GM21423 (cell line): Measurements from ENCODE around the gene COL13A1.

Experiments used
- ATAC-seq: cut with Tn5 transposase; IDR thresholded peaks from one replicate; pipeline ENCODE4 v1.9.1; 2021; ENCODE audit warnings: mild to moderate bottlenecking, moderate library complexity; ENCODE audit not compliant: unreplicated experiment

COL13A1 gene

DNA sequence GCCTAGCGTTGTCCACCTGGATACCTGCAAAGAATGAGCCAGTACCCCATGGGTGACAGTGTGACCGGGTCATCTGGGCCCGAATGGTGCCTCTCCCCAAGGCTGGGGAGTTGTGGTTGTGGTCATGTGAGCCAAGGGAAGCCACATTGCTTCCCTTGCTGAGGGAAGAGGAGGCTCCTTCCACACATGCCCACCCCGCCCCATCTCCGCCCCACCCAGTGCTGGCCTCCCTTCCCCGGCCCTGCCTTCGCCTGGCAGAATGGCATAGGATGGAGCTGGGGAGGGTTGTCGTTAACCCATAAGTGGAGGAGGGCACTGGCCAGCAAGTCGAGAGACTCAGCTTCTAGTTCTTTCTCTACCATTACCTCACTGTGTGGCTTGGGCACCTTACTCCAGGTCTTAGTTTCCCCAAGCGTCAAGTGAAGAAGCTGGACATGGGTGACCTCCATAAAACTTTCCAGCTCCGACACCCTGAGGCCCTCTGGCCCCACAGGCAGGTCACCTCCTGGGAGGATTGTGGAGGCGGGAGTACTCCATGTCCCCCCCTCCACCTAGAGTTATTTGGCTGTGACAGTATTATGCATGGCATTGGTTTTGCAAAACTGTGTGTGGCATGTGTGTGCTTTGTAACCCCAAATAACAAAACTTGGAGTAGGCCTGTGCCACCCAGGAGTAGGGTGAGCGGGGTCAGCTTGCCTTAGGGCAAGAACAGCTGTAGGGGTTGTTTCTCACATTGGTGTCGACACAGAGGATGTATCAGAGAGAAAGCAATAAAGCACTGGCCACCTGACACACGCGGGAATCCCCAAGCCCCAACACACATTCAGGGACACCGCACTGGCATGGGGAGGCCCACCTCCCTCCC lies 160.4 kb downstream of the COL13A1 start:
- no peak for ATAC-seq

GRCh38 chr10:69962746-69963135 lies 161.0 kb downstream of the COL13A1 start:
- no peak for ATAC-seq

GRCh38 chr10:69963178-69963834 lies 161.6 kb downstream of the COL13A1 start:
- ATAC-seq, result no peak

DNA sequence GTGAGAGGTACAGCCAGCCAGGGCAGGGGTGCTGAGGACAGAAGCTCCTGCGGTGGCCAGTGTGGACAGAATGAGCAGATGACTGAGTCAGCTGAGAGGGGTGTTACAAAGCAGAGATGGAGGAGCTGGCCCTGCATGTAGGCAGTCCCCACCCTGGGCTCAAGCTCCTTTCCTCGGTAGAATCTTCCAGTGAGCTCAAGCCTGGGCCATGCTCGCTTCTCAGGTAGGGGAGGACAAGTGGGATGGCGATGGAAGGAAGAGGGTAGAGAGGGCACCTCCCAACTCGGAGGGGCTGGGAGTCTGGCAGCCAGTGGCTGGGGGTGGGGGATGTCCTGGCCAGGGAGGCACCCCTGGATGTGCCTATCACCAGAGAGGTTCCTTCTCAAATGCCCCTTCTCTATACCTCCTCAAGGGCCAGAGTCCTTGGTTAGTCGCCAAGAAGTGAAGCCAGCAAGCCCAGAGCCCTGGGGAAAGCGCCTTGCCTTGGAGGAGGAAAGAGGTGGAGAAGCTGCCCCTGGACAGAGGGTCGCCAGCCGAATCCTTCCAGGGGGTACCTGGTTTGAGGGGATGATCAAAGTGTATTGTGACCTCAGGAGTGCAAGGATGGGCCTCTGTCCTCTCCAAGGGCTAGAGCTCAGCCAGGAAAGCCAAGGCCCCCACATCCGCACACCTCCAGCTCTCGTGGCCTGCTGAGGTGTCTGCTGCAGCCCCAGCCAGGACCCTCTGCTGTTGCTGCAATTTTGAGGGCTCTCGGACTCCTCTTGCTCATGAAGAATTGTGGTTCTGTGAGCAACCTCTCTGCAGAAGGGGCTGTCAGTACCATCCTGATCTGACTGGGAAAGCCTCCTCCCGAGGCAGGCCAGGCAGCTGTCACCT lies 162.4 kb downstream of the COL13A1 start:
- no peak for ATAC-seq

GRCh38 chr10:69965086-69965485 lies 163.4 kb downstream of the COL13A1 start:
- ATAC-seq, result no peak

DNA sequence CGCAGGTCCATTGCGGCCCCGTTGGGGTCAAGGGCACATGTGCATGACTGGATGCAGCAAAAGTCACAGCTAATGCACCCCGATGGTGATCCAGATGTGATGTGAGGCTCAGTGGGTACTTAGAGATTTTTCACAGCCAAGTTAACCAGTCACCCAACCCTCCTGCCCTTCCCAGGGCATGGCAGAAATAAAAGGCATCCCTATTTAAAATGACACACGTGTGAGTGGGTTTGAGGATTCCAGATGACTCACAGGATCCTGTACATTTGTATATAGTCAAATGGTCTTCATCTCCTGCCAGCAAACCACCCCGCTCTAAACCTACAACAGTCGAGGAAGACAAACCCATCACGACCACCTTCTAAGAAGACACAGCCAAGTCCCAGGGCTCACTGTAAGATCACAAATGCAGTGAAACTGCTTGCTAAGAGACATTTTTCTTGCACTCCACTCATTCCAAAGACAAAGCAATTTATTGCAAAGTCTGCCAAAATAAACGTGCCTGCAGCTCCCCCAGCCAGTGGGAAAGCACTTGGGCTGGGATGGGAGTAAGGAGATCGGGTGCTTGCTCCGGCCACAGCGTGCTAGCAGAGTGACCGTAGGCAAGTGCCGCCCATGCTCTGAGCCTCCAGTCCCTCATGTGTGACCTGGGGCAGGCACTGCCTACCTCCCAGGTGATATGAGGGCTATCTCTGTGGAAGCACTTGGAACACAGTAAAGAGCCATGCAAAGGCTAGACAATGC lies 164.4 kb downstream of the COL13A1 start:
- ATAC-seq, result no peak

DNA sequence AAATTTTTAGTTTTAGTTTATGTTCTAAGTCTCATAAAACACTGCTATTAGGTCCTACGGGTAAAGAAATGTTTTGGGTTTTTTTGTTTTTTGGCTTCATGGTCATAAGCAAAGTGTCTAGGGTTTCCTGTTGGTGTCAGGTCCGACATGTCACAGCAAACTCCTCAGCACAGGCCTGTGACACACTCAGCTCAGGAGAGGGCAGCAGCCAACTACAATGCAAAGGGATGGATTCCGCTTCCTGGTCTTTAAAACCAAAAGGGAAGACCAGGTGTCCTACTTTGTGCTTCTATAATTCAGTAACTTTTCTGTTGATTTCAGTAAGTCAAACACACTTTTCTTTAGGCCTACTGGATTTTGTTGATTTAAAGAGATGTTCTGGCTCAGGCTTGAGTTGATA lies 167.1 kb downstream of the COL13A1 start:
- no peak for ATAC-seq

DNA sequence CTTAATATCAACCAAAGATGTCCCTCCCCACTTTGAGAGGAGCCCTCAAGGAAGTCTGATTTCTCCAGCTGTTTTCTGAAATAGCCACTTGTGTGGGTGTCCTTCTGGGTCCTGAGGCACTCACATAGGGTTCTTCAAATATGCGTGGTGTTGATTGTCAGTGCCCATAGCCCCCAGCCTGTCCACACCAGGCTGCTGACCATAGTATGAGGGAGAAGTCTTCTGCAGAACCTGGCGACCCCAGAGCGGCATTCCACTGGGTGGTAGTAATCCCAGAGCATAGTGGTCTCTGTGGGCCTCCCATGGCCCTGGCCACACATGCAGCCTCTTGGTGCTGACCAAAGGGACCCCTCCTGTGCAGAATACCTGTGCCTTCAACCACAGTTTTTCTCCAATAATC lies 168.3 kb downstream of the COL13A1 start:
- ATAC-seq, result no peak

DNA sequence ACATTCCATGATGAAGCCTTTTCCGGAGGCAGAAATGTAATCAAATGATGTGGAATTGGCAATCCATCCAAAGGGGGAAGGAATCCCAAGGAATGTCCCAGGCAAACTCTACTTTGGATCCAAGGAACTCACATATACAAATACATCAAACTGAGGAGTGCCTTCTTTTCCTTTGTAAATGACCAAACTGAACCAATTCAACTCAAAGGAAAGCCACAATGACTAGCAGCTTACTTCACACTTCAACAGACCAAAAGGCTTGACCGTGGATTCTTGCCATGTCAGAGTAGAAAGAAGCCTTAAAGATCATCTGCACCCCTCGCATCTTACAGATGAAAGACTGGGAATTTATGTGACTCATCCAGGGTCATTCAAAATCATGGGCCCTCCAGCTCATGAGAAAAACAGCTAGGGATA lies 171.3 kb downstream of the COL13A1 start:
- no peak for ATAC-seq

DNA sequence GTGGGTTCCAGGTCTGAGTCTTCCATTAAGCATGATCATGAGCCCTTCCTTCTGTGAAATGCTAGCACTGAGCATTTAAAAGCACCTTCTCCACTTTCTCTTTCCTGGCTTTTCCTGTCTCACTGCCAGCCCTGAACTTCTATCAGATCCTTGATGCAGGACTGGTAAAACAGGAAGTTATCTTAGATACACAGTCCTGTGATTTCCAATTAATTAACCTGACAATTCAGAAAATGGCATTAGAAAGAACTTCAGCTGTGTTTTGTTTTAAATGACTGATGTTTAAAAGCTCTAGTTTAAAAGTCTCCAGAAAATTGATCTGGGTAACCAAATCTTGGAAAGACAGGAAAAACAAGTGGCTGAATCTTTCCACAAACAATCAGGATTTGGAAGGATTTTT lies 172.0 kb downstream of the COL13A1 start:
- ATAC-seq, result no peak

DNA sequence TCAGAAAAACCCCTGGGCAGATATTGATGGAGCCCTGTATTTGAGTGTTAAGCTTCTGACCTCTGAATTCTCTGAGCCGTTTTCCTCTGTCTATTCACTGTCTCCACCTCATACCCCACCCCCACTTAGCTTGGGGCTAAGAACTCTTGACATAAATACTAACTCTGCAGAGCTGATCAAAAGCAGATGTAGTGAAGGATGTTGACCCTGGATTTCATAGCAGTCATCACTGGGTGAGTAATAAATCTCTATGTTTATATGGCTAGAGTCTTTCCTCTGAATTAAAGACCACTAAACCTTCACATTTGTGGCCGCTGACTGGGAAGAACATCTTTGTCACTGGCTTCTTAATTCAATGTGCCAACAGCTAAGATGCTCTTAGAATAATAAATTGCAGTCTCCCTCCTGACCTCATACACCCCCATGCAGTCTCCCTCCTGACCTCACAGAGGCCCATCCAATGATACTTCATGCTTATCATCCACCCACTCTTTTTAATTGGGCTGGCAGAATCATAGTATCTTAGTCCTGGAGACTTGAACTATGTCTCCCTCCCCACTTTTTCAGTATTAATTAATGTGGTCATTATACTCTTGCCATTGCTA lies 172.9 kb downstream of the COL13A1 start:
- ATAC-seq, result no peak

DNA sequence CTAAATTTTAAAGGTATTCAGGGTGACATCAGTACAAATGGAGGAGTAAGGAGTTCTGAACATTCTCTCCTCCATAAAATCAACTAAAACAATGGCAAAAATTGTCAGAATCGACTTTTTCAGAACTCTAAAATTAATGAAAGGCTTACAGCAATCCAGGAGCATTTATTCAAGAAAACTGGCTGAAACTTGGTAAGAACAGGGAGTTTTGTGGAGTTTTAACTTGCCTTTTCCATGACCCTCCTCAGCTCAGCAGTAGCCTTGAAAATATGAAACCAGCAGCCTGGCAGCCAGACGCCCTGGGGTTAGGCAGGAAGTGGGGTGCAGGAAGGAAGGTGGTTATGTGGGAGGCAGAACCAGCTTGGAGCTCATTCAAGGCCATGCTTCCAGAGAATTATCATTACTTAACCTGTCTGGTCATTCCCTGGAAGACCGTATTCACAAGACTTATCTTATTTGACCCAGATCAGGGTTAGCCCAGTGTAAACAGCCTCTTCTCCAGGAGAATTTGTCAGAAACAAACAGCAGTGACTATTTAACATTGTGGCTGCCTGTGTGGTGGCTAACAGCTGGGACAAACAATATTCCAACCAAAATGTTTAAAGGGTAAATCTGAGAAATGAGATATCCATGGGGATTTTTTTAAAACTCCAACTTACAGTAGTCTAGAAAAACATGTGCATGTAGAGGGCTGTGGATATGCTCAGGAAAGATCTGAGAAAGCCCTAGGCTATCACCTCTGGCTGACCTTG lies 175.3 kb downstream of the COL13A1 start:
- ATAC-seq, result no peak

- ATAC-seq, result no peak
Observed at GRCh38 chr10:69979174-69979573, 177.5 kb downstream of the COL13A1 start.

GRCh38 chr10:69980672-69981071 lies 179.0 kb downstream of the COL13A1 start:
- no peak for ATAC-seq

DNA sequence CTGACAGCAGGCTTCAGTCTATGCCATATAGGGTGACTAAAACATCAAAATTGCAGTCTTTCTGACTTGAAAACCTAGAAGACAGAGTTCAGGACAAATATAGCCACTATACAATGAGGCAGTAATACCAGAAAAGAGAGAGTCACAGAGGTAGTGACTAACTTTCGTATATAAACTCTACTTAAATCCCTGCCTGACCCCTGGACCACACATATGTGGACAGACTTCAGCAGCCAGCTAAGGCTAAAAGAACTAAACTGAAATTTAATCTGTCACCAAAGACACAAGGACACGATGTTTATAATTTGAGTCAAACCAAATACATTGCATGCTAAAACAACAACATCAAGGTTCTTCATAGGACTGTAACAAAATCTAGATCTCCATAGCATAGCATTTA lies 186.4 kb downstream of the COL13A1 start:
- ATAC-seq, result no peak

- no peak for ATAC-seq
Observed at GRCh38 chr10:69991151-69991550, 189.4 kb downstream of the COL13A1 start.

- ATAC-seq, result no peak
Observed at GRCh38 chr10:69994262-69994661, 192.6 kb downstream of the COL13A1 start.

- no peak for ATAC-seq
Observed at GRCh38 chr10:69996611-69997010, 194.9 kb downstream of the COL13A1 start.

GRCh38 chr10:70000262-70000661 lies 198.6 kb downstream of the COL13A1 start:
- no peak for ATAC-seq
